H4 (cell line): Measurements from ENCODE around the gene GID8. TPM values are rescaled to one million over a fixed set of nuclear protein-coding genes. Genes with fewer than 3 reads are reported as not detected.

Source experiments
- DNase-seq: peaks from one replicate; pipeline ENCODE4 v3.0.0-alpha.2; 2015; ENCODE audit warnings: low spot score
- total RNA-seq: library from RNA; depleted of rRNA; stranded (reverse); fragments of >200 nt; shearing (Covaris generic); gene quantifications from 2 replicates; pipeline ENCODE4 v1.2.3, GENCODE V29; 2014; rRNA removed

GID8 gene
- 19.6 and 23.7 TPM in 2 replicates for total RNA-seq

DNA sequence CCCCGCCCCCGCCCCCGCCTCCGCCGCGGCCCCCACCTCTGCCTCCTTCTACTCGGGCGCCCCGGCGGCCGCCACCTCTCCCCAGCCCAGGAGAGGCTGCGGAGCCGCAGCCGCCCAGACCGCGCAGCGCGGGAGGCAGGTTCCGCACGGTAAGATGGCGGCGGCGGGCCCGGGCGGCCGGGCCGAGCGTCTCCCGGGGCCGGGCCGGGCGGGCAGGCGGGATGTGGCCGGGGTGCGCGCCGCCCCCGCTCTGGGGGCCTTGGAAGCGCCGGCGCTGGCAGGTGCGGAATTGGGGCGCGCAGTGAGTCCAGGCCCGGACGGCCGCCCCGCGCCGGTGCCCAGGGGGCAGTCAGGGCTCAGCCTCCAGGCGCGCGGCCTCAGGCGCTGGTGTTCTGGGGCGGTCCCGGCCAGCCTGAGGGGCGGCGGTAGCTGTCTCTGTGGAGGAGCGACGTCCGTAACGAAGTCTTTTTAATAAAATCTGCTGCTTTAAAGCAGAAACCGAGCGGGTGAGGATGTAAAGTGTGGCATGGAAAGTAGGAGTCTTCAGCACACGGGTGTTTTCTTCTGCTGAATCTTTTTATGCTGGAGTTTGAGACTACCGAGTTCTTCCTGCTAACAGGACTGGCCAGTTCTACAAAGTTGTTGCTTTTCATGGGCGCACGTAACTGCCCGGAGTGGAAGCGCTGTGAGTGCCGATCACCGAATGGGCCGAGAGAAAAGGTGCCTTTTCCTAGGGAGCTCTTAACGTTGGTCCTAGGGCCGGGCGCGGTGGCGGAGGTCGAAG is at the start of gene GID8:
GID8 (plus strand) TSS at position 43 of the 784 bp plus-strand sequence. CDS start 3,356 bp downstream, outside the sequence.
- no peak for DNase-seq

DNA sequence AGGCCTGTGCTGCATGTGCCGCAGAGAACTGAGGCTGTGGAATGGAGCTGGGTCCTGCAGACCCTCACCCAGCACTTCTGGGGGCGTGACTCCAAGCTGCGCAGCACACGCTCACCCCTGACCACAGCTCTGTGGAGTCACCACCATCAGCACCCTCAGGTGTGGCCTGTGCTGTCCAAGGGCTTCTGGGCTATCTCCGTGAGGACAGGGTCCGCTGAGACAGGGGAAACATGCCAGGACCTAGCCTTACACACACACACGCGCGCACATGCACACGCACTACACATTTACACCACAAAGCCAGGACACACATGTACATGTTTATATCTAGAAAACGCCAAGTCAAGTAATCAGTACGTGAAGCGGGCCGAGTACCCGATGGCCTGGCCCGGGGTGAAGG is 49.5 kb upstream of the GID8 start:
- DNase-seq: no peak

DNA sequence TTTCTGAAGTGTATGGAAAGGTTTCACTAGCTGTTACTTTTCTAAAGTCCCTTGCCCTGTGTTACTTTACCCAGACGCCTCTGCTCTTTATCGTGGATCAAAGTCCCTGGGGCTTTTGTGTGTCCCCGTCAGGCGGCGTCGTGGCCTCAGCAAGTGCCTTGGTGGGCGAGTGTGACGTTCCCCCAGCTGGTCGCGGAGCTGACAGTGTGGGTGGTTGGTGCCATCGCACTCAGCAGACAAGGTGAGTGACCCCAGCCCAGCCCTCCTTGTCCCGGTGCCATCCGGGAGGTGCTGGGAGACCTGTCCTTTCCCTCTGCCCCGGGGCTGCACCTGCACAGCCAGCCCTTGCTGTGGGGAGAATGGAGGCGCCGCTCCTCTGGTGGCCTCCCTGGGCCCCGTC is 49.0 kb upstream of the GID8 start:
- no peak for DNase-seq

DNA sequence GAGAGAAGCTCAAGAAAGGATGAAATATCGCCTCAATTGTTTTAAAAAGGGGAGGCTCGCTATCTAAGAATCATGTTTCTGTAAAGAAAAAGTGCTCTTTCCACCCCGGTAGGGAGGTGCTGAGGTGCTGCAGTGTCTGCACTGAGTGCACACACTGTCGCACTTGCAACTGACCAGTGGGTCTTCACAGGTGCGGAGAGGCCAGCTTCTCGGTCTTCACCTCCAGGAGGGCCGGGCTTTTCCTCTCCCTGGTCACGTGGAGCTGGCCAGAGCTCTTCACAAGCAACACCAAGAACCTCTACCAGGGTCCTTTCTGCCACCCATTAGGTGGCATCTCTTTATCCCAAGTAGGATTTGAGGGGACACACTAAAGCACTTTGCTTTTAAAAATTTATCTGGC is 48.5 kb upstream of the GID8 start:
- DNase-seq: no peak

DNA sequence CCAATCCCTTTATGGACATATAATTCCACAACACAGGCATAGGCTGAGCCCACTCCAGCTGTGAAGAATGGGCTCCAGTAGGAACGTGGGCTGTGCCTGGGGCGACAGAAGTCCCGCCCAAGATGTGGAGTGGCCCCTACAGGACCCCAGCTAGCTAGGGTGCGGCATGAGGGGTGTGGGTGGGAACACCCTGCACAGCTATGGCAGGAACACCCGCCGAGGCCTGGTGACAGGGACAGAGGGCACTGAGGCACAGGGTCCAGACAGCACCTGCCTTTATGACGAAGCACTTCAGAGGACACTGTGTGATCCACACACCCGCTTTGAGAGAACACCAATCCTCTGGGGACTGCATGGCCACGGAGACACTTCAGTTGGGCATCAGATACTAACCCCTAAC is 48.1 kb upstream of the GID8 start:
- no peak for DNase-seq

DNA sequence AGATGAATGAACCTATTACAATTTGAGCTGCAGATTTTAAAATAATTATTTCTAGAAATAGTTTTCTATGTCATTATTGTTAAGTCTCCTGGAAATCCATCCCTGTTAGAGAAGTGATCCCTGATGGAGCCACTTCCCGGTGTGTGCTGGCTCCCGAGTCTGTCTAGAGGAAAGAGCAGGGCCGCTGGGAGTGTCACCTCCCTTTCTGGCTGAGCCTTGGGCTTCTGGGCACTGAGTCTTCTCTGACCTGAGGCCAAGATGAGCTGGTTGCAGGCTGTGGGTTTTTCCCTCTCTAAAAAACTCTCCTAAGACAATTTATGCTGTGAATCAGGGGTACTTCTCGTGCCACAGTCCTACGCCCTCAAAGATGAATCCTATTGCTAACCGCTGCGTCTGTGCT is 47.5 kb upstream of the GID8 start:
- DNase-seq: no peak

- DNase-seq: no peak
Measured at GRCh38 chr20:62891111-62891510, 46.8 kb upstream of the GID8 start.

GRCh38 chr20:62892348-62893304 is 45.3 kb upstream of the GID8 start:
- no peak for DNase-seq

- DNase-seq: no peak
Measured at GRCh38 chr20:62893700-62894099, 44.2 kb upstream of the GID8 start.

DNA sequence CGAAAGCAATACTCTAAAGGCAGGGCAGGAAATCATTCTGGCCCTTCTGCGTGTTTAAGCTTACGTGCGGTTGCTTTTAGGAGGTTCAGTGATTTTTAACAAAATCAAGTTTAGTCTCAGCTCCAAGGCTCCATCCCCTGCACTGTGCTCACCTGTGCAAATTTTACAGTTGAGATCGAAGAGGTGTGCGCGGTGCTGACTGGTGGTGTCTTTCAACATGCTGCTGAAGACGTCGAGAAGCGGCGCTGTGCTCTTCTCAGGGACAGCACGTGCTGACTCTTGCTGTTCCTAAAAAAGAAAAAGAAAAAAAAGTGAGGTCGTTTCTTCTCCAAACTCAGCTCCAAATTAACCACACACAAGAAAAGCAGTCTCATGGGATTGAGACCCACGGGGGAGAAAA is 43.7 kb upstream of the GID8 start:
- no peak for DNase-seq

DNA sequence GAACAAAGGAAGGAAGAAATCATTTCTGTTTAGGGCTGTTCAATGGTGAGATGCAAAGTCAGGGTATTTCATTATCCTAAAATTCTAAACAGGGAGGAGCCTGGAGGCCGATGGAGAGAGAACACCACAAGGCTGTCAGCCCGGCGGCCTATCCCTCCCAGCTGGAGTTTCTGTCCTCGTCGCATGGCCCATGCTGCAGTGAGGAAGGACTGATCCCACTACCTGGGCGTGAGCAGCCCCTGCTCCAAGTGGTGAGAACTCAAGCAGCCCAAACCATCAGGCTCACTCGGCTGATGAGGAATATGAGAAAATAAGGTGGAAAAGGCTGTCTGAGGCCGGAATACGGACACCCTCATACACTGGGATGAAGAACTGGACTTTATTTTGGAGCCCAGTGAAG is 42.4 kb upstream of the GID8 start:
- DNase-seq: no peak

- no peak for DNase-seq
Measured at GRCh38 chr20:62896526-62896925, 41.4 kb upstream of the GID8 start.

DNA sequence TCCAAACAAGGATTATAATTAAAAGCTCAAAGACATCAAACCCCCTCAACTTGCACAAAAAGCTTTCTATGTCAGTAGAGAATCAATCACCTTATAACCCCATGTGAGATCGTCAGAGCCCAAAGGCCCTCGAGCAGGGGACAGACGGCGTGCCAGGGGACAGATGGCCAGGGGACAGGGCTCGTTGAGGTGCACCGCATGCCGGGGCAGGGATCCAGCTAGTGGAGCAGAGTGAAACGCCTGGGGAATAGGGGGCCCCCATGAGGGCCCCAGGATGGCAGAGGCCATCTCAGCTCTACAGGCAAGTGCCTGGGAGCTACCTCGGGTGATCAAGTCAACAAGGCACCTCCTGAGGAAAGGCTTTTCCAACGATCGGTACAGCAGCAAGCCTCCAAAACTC is 40.3 kb upstream of the GID8 start:
- DNase-seq: no peak

- DNase-seq: no peak
Measured at GRCh38 chr20:62898093-62898964, 39.6 kb upstream of the GID8 start.

DNA sequence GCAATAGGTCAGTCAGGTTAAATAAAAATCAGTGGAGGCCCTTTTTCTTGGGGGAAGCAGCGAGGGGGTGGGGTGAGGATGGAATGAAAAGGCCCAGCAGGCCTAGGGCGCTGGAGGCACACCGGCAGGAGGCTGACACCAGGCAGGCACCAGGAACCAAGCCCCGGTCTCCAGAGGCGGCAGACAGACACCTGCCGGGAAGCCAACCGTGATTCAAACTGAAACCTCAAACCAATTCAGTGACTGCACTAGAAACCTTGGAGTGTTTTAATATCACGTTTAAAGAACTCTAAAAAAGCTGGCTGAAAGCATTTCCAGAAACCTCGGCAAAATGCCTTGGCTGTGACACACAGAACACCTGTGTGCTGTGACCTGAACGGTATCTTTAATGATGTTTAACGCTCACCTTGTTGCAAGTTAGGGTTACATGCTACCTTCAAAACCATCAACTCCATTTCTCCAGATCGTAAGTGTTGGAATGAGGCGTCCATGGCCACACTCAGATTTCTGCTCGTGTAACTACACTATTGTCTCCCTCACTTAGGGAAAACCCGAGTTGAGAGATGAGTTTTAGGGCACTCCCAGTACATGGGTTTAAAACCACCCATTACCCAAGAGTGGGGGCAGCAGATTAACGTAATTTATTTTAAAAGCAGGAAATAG is 38.8 kb upstream of the GID8 start:
- DNase-seq: no peak

DNA sequence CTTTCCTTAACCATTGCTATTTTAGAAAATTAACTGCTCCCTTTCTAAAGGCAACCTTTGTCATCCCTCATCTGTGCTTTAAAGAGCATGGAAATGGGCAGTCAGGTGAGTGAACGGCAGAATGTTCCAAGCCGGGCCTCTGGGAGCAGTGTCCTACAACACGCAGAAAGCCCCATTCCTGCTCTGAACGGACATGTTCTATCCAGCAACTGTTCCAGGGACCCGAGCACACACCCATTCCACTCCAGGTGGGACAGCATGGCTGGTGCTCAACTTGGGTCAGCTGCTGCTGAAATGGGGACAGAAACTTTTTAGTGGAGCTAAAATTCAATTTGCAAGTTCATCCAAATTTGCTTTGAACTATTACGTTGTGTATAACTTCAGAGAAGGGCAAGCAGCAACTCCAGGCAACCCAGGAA is 38.3 kb upstream of the GID8 start:
- no peak for DNase-seq

- DNase-seq: peak; percentile 36
Measured at GRCh38 chr20:62900052-62900691, 37.8 kb upstream of the GID8 start.

GRCh38 chr20:62900692-62901584 is 37.0 kb upstream of the GID8 start:
- no peak for DNase-seq

GRCh38 chr20:62901891-62902290 is 36.1 kb upstream of the GID8 start:
- DNase-seq: no peak
